GM12878 (cell line): ENCODE measurements around the gene COL4A4. TPM values are rescaled to one million over a fixed set of nuclear protein-coding genes. Genes with fewer than 3 reads are reported as not detected.

Experiments
- ATAC-seq: fragments of 200-7000 bp; cut with Tn5 transposase; 3 replicates; pipeline ENCODE4 v1.9.1; 2020; ENCODE audit warnings: mild to moderate bottlenecking, moderate library complexity
- BruUV-seq: library from RNA; stranded (reverse); fragments of 400-500 nt; replicated peaks from 2 replicates; lab custom pipeline; 2021; lab: Mats Ljungman, UMichigan
- CTCF ChIA-PET: fragments of 300-600 bp; sonication (Branson Sonifier 250); formaldehyde crosslinking; extraction: SDS; loops from one replicate; lab custom pipeline; 2021; ENCODE audit warnings: inconsistent platforms; lab: Yijun Ruan, JAX
- POLR2A ChIA-PET: fragments of 350-600 bp; formaldehyde crosslinking; extraction: SDS; loops from one replicate; lab custom pipeline; 2021; ENCODE audit warnings: inconsistent platforms; lab: Charles Lee
- RAD21 ChIA-PET: fragments of 300-600 bp; sonication (Branson Sonifier 250); formaldehyde crosslinking; loops from one replicate; lab custom pipeline; 2023; ENCODE audit warnings: antibody characterized with exemption; ENCODE audit not compliant: unreplicated experiment; lab: Charles Lee
- SMC1A ChIA-PET: fragments of 300-600 bp; sonication (Branson Sonifier 250); formaldehyde crosslinking; loops from one replicate; lab custom pipeline; 2023; ENCODE audit not compliant: unreplicated experiment, uncharacterized antibody; lab: Charles Lee
- DNase-seq: peaks from one replicate; pipeline ENCODE4 v3.0.0-alpha.2; 2011; ENCODE audit warnings: low read depth, low spot score
- FAIRE-seq: peaks from 3 replicates; lab custom pipeline; 2011; peaks lifted over from hg19 to GRCh38; lab: Jason Lieb, UNC
- H2AFZ ChIP-seq: 2 replicates; pipeline ENCODE4 v1.6.0; 2011; ENCODE audit warnings: low read depth, low read length, control low read depth; ENCODE audit not compliant: control insufficient read depth
- H3K27ac ChIP-seq: 2 replicates; pipeline ENCODE4 v1.5.1; 2011; ENCODE audit warnings: control low read depth; ENCODE audit not compliant: control insufficient read depth, insufficient read depth
- H3K27me3 ChIP-seq, 2 experiments: replicated peaks in 1 of 2; 2 replicates each; pipeline versions ENCODE4 v1.6.0 to v1.6.1; 2011; ENCODE audit warnings: low read length in 1 of 2; ENCODE audit not compliant: control insufficient read depth in 2 of 2, insufficient read depth in 2 of 2
- H3K36me3 ChIP-seq, 2 experiments: 2 replicates each; pipeline ENCODE4 v1.5.1; 2011; ENCODE audit warnings: low read length in 1 of 2; ENCODE audit not compliant: control insufficient read depth in 2 of 2, insufficient read depth in 2 of 2
- H3K4me1 ChIP-seq: 2 replicates; pipeline ENCODE4 v1.6.1; 2011; ENCODE audit warnings: mild to moderate bottlenecking, low read length, moderate library complexity, mixed read lengths; ENCODE audit not compliant: control insufficient read depth, insufficient read depth
- H3K4me2 ChIP-seq: 2 replicates; pipeline ENCODE4 v1.6.0; 2011; ENCODE audit warnings: control low read depth; ENCODE audit not compliant: control insufficient read depth, insufficient read depth
- H3K4me3 ChIP-seq: fragments of 200-600 bp; sonication (generic); 2 replicates; pipeline ENCODE4 v1.5.1; 2016
- H3K79me2 ChIP-seq: 2 replicates; pipeline ENCODE4 v1.6.0; 2011; ENCODE audit warnings: low read length; ENCODE audit not compliant: control insufficient read depth, insufficient read depth
- H3K9ac ChIP-seq: 2 replicates; pipeline ENCODE4 v1.8.0; 2011; ENCODE audit warnings: low read length, control low read depth, mixed read lengths; ENCODE audit not compliant: control insufficient read depth, insufficient read depth
- H3K9me3 ChIP-seq: replicated peaks from 3 replicates; pipeline ENCODE4 v1.5.1; 2011; ENCODE audit warnings: mild to moderate bottlenecking, low read length; ENCODE audit not compliant: control insufficient read depth, insufficient read depth
- H4K20me1 ChIP-seq: 2 replicates; pipeline ENCODE4 v1.6.0; 2011; ENCODE audit not compliant: control insufficient read depth, insufficient read depth
- ASH2L ChIP-seq: fragments of 300-600, 200-600 bp; sonication (generic); IDR thresholded peaks from 2 replicates; pipeline ENCODE4 v1.6.1; 2017; ENCODE audit warnings: low read depth, mild to moderate bottlenecking, borderline replicate concordance
- BMI1 ChIP-seq: fragments of 450-650 bp; IDR thresholded peaks from 2 replicates; pipeline ENCODE4 v1.6.1; 2016; ENCODE audit warnings: mild to moderate bottlenecking, moderate library complexity, borderline replicate concordance
- CBX5 ChIP-seq: sonication (generic); IDR thresholded peaks from 2 replicates; pipeline ENCODE4 v1.6.1; 2016; ENCODE audit warnings: low read depth, moderate library complexity, mild to moderate bottlenecking, inconsistent platforms
- CREM ChIP-seq: IDR thresholded peaks from 2 replicates; pipeline ENCODE4 v1.6.1; 2014; ENCODE audit warnings: antibody characterized with exemption, low read depth
- FOXM1 ChIP-seq: IDR thresholded peaks from 2 replicates; pipeline ENCODE4 v1.6.1; 2012; ENCODE audit warnings: low read depth, mild to moderate bottlenecking, inconsistent platforms, low read length, moderate library complexity
- IRF4 ChIP-seq: IDR thresholded peaks from 2 replicates; pipeline ENCODE4 v1.6.1; 2011; ENCODE audit warnings: low read depth, low read length
- JUNB ChIP-seq: IDR thresholded peaks from 2 replicates; pipeline ENCODE4 v1.6.1; 2016; ENCODE audit warnings: antibody characterized with exemption, mild to moderate bottlenecking
- MTA2 ChIP-seq: fragments of 450-650 bp; IDR thresholded peaks from 2 replicates; pipeline ENCODE4 v1.6.1; 2016; ENCODE audit warnings: low read depth, mild to moderate bottlenecking, moderate library complexity
- NR2F1 ChIP-seq: fragments of 450-650 bp; conservative IDR thresholded peaks from 2 replicates; pipeline ENCODE4 v1.6.1; 2017; ENCODE audit warnings: mild to moderate bottlenecking
- POLR2A ChIP-seq: IDR thresholded peaks from 2 replicates; pipeline ENCODE4 v1.6.1; 2011; ENCODE audit warnings: low read depth, mild to moderate bottlenecking, low read length
- RUNX3 ChIP-seq: IDR thresholded peaks from 2 replicates; pipeline ENCODE4 v1.6.1; 2012; ENCODE audit warnings: low read length, inconsistent platforms
- SMAD5 ChIP-seq: IDR thresholded peaks from 2 replicates; pipeline ENCODE4 v1.6.1; 2016; ENCODE audit warnings: antibody characterized with exemption, low read depth
- YBX1 ChIP-seq: fragments of 450-650 bp; IDR thresholded peaks from 2 replicates; pipeline ENCODE4 v1.6.1; 2016; ENCODE audit warnings: antibody characterized with exemption
- YY1 ChIP-seq: IDR thresholded peaks from 2 replicates; pipeline ENCODE4 v1.6.1; 2011; ENCODE audit warnings: low read depth, mild to moderate bottlenecking, low read length
- ZNF622 ChIP-seq: fragments of 450-650 bp; IDR thresholded peaks from 2 replicates; pipeline ENCODE4 v1.6.1; 2017; ENCODE audit warnings: mild to moderate bottlenecking, inconsistent platforms
- WGBS: methylation state at CpG from one replicate; pipeline ENCODE4 v1.1.6; 2016; ENCODE audit warnings: low lambda C conversion rate; ENCODE audit not compliant: insufficient replicate concordance, insufficient coverage; ENCODE audit errors: missing lambda C conversion rate; 5-methylcytosine and 5-hydroxymethylcytosine counted together
- in situ Hi-C: fragments of 300-500 bp; cut with MboI; formaldehyde crosslinking; loops from 9 replicates; pipeline ENCODE4 v1.14.3; 2018; ENCODE audit warnings: mixed read lengths
- intact Hi-C: fragments of 100-400 bp; cut with micrococcal nuclease; formaldehyde crosslinking; loops from one replicate; pipeline ENCODE4 v1.14.2; 2022; ENCODE audit not compliant: unreplicated experiment
- polyA plus RNA-seq, 11 experiments: library from polyadenylated mRNA; depleted of rRNA in 4 of 11; unstranded in 6 of 11; stranded (reverse) in 5 of 11; fragments of >200 nt; fragmentation: Nextera tagmentation in 4 of 11; fragmentation: Illumina TruSeq in 1 of 11; extraction: Ambion mirVana in 4 of 11; extraction: Trizol in 1 of 11; gene quantifications; 1 replicate in 1 of 11; 2 replicates in 10 of 11; pipeline versions ENCODE4 v1.2.1 to v1.2.3, GENCODE V29; 2011 to 2016; ENCODE audit warnings: inconsistent platforms in 2 of 11, missing spikeins in 2 of 11, low read depth in 1 of 11
- total RNA-seq, 4 experiments: library from RNA; depleted of rRNA in 3 of 4; stranded (reverse); fragments of >200 nt in 3 of 4; fragmentation: Illumina TruSeq in 1 of 4; extraction: Trizol in 1 of 4; gene quantifications; 2 replicates each; pipeline versions ENCODE4 v1.2.1 to v1.2.3, GENCODE V29; 2013 to 2021
- TF ChIP-seq, protein P1 (sequence below): fragments of 450-650 bp; conservative IDR thresholded peaks from 2 replicates; pipeline ENCODE4 v1.6.1; 2017; ENCODE audit warnings: mild to moderate bottlenecking, moderate library complexity
- TF ChIP-seq, protein P2 (sequence below): IDR thresholded peaks from 2 replicates; pipeline ENCODE4 v1.6.1; 2012; ENCODE audit warnings: low read length, inconsistent platforms

COL4A4 gene
- total and polyA plus RNA-seq, 10 of the 15 experiments (the other 5 are each of a cell fraction or from before 2014, with no cell fraction given): 0.19 to 4.0 (median 2.1) TPM

DNA sequence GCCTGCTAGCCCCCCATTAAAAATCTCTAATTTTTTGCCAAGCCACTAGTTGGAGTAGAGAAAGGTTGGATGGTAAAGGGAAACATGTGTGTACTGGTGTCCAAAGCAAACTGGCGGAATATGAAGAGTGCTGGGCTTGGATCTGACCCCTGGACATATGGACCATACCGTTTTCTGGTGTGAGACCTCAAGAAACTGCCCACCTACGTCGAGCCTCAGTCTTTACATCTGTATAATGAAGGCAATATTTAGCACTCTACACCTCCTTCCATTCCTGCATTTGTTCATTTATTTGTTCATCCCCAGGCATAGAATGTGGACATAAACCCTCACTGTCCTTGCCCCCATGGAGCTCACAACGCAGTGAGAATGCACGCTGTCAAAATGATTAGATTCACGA, 185.7 kb downstream of the COL4A4 start:
- TF ChIP-seq FOXM1: no peak
- no peak for TF ChIP-seq IRF4
- TF ChIP-seq MTA2: no peak
- no peak for TF ChIP-seq CBX5
- no peak for TF ChIP-seq BMI1
- no peak for TF ChIP-seq POLR2A
- TF ChIP-seq, protein P1, sequence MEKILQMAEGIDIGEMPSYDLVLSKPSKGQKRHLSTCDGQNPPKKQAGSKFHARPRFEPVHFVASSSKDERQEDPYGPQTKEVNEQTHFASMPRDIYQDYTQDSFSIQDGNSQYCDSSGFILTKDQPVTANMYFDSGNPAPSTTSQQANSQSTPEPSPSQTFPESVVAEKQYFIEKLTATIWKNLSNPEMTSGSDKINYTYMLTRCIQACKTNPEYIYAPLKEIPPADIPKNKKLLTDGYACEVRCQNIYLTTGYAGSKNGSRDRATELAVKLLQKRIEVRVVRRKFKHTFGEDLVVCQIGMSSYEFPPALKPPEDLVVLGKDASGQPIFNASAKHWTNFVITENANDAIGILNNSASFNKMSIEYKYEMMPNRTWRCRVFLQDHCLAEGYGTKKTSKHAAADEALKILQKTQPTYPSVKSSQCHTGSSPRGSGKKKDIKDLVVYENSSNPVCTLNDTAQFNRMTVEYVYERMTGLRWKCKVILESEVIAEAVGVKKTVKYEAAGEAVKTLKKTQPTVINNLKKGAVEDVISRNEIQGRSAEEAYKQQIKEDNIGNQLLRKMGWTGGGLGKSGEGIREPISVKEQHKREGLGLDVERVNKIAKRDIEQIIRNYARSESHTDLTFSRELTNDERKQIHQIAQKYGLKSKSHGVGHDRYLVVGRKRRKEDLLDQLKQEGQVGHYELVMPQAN: no peak
- no peak for TF ChIP-seq ASH2L
- TF ChIP-seq SMAD5: no peak
- TF ChIP-seq NR2F1: no peak
- no peak for TF ChIP-seq RUNX3
- no peak for TF ChIP-seq YBX1
- no peak for TF ChIP-seq JUNB
- TF ChIP-seq, protein P2, sequence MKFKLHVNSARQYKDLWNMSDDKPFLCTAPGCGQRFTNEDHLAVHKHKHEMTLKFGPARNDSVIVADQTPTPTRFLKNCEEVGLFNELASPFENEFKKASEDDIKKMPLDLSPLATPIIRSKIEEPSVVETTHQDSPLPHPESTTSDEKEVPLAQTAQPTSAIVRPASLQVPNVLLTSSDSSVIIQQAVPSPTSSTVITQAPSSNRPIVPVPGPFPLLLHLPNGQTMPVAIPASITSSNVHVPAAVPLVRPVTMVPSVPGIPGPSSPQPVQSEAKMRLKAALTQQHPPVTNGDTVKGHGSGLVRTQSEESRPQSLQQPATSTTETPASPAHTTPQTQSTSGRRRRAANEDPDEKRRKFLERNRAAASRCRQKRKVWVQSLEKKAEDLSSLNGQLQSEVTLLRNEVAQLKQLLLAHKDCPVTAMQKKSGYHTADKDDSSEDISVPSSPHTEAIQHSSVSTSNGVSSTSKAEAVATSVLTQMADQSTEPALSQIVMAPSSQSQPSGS: no peak
- no peak for TF ChIP-seq ZNF622
- TF ChIP-seq CREM: no peak
- no peak for TF ChIP-seq YY1
- 96% methylated on average over 7 of the region's 7 CpGs for WGBS
- Histone ChIP-seq H3K4me2 (no peak overlapping the region), H3K27ac (no peak overlapping the region), H3K9ac (no peak overlapping the region), H3K4me3 (no peak overlapping the region), H3K36me3 (peaks cover 0 to 5% of the 10 kb centered on the region in 2 experiments; a peak in 1 of 4 replicates), H2AFZ (no peak overlapping the region), H3K79me2 (no peaks in the 10 kb centered on the region), H3K4me1 (no peaks in the 10 kb centered on the region; the same call in 1 of the 2 replicates), H4K20me1 (no peaks in the 10 kb centered on the region), H3K27me3 (no peaks in the 10 kb centered on the region), H3K9me3 (no peaks in the 10 kb centered on the region; the same call in 2 of the 3 replicates)
- ATAC-seq (no peak), FAIRE-seq (no peak), DNase-seq (no peak)
- in situ Hi-C loops: loop anchor here (25.0 kb wide), 1 partner anchor 766 kb away; no protein-coding TSS in a partner anchor
- POLR2A ChIA-PET: no interaction called here
- SMC1A ChIA-PET: interaction anchor here (1.0 to 1.3 kb wide), 2 partner anchors 168 to 176 kb away, joined by 3 read pairs; no protein-coding TSS in a partner anchor
- BruUV-seq: no TSS peak
- intact Hi-C loops: no loop called here
- RAD21 ChIA-PET: no interaction called here
- CTCF ChIA-PET: interaction anchor here (1.0 to 1.7 kb wide), 4 partner anchors 35 to 176 kb away, joined by 3 to 7 read pairs (median 4); no protein-coding TSS in a partner anchor
